ENCODE data around the gene TSPAN3. TPM values are rescaled to one million over a fixed set of nuclear protein-coding genes. Genes with fewer than 3 reads are reported as not detected.

The TSPAN3 gene
- polyA plus RNA-seq, 1 donor (not counting 4 experiments of a cell fraction or from before 2014, with no cell fraction given): 181 TPM

- no peak for TF ChIP-seq EZH2 (IDR thresholded peaks at IDR 0.05; ENCODE audit: low read length)
Observed at GRCh38 chr15:76994001-76994400, 76.9 kb downstream of the TSPAN3 start.

GRCh38 chr15:76993114-76993725, 77.7 kb downstream of the TSPAN3 start:
- Histone ChIP-seq H3K4me3 (ENCODE audit: control insufficient read depth in 2 of 3, extremely low read depth in 1 of 3, insufficient read depth in 2 of 3, low read depth in 1 of 3, low read length in 3 of 3) (no peak overlapping the region), H3K79me2 (ENCODE audit: control insufficient read depth, insufficient read depth, low read length) (peaks cover 5% of the 10 kb centered on the region), H3K27me3 (ENCODE audit: control insufficient read depth, extremely low read depth, insufficient read depth, low read length) (no peaks in the 10 kb centered on the region), H3K36me3 (ENCODE audit: control insufficient read depth in 2 of 2, extremely low read depth in 1 of 2, insufficient read depth in 2 of 2, low read length in 2 of 2) (no peaks in the 10 kb centered on the region), H2AFZ (ENCODE audit: control insufficient read depth, low read length) (no peak overlapping the region), H3K4me1 (ENCODE audit: control insufficient read depth, extremely low read depth, insufficient read depth, low read length) (peaks cover 44% of the 10 kb centered on the region), H3K9me3 (ENCODE audit: control insufficient read depth, low read depth, low read length) (no peaks in the 10 kb centered on the region), H3K27ac (ENCODE audit: control insufficient read depth, insufficient read depth, low read length) (no peak overlapping the region), H3K9me1 (ENCODE audit: control insufficient read depth, extremely low read depth, insufficient read depth, low read length) (no peaks in the 10 kb centered on the region), H4K20me1 (ENCODE audit: control insufficient read depth, extremely low read depth, insufficient read depth, low read length) (no peaks in the 10 kb centered on the region), H3K4me2 (ENCODE audit: control insufficient read depth, extremely low read depth, insufficient read depth, low read depth, low read length) (no peak overlapping the region), H3K9ac (ENCODE audit: control insufficient read depth, extremely low read depth, insufficient read depth, low read length) (no peak overlapping the region)
- no peak for TF ChIP-seq CTCF (optimal IDR thresholded peaks at IDR 0.05 in 1 of 3, IDR thresholded peaks at IDR 0.05 in 1 of 3, conservative IDR thresholded peaks at IDR 0.05 in 1 of 3; ENCODE audit: extremely low read depth in 1 of 3, insufficient read depth in 2 of 3, low read length in 3 of 3)
- dilution Hi-C loops (cut with MboI; ENCODE audit: extremely low pct_ligation_motif_present, low sequenced_read_pairs): no loop called here
- DNase-seq (ENCODE audit: low read depth, low spot score) (no peak), FAIRE-seq (no peak)

More at GRCh38 chr15:76994001-76994400, 76.9 kb downstream of the TSPAN3 start:
- no peaks in the 10 kb centered on the region for H4K20me1 ChIP-seq (ENCODE audit: control insufficient read depth, extremely low read depth, insufficient read depth, low read length)
- H3K27me3 ChIP-seq (ENCODE audit: control insufficient read depth, extremely low read depth, insufficient read depth, low read length): no peaks in the 10 kb centered on the region
- peaks cover 44% of the 10 kb centered on the region for H3K4me1 ChIP-seq (ENCODE audit: control insufficient read depth, extremely low read depth, insufficient read depth, low read length)
- no peaks in the 10 kb centered on the region for H3K36me3 ChIP-seq (ENCODE audit: control insufficient read depth in 2 of 2, extremely low read depth in 1 of 2, insufficient read depth in 2 of 2, low read length in 2 of 2)
- DNase-seq (ENCODE audit: low read depth, low spot score) (peak; percentile 41), FAIRE-seq (peak; percentile 88)
- H3K79me2 ChIP-seq (ENCODE audit: control insufficient read depth, insufficient read depth, low read length): peaks cover 11% of the 10 kb centered on the region
- H3K4me2 ChIP-seq (ENCODE audit: control insufficient read depth, extremely low read depth, insufficient read depth, low read depth, low read length): peak overlapping the region; percentile 77
- no peaks in the 10 kb centered on the region for H3K9me1 ChIP-seq (ENCODE audit: control insufficient read depth, extremely low read depth, insufficient read depth, low read length)
- H3K9ac ChIP-seq (ENCODE audit: control insufficient read depth, extremely low read depth, insufficient read depth, low read length): no peak overlapping the region
- H3K4me3 ChIP-seq (ENCODE audit: control insufficient read depth in 2 of 3, extremely low read depth in 1 of 3, insufficient read depth in 2 of 3, low read depth in 1 of 3, low read length in 3 of 3): no peak overlapping the region
- H2AFZ ChIP-seq (ENCODE audit: control insufficient read depth, low read length): peak overlapping the region; percentile 90
- no peaks in the 10 kb centered on the region for H3K9me3 ChIP-seq (ENCODE audit: control insufficient read depth, low read depth, low read length)
- H3K27ac ChIP-seq (ENCODE audit: control insufficient read depth, insufficient read depth, low read length): no peak overlapping the region
- dilution Hi-C loops (cut with MboI; ENCODE audit: extremely low pct_ligation_motif_present, low sequenced_read_pairs): no loop called here

Data from keratinocyte (primary cell).